Heart left ventricle (tissue), 16 donors: ENCODE results near the gene SGIP1. TPM values are rescaled to one million over a fixed set of nuclear protein-coding genes. Genes with fewer than 3 reads are reported as not detected.

ENCODE experiments used
- ATAC-seq, 4 donors: fragments of 200-7000 bp; cut with Tn5 transposase; one replicate each; pipeline ENCODE4 v1.9.1; 2020 to 2022; ENCODE audit warnings: moderate library complexity in 4 of 4, mild to moderate bottlenecking in 3 of 4, moderate number of reproducible peaks in 1 of 4
- DNase-seq, 5 donors: peaks; one replicate each; pipeline ENCODE4 v3.0.0-alpha.2; 2020
- H3K27ac ChIP-seq, 12 donors: fragments of 200-600 bp; sonication (generic) in 4 of 12; one replicate each; pipeline versions ENCODE4 v1.5.0 to v1.8.0; 2016 to 2022; ENCODE audit warnings: mild to moderate bottlenecking in 2 of 12
- H3K27me3 ChIP-seq, 9 donors: fragments of 200-600 bp; sonication (generic) in 2 of 9; one replicate each; pipeline versions ENCODE4 v1.5.1 to v1.8.0; 2016 to 2022; ENCODE audit warnings: mild to moderate bottlenecking in 3 of 9
- H3K36me3 ChIP-seq, 9 donors: fragments of 200-600 bp; sonication (generic) in 2 of 9; one replicate each; pipeline versions ENCODE4 v1.5.0 to v1.8.0; 2018 to 2022; ENCODE audit warnings: mild to moderate bottlenecking in 2 of 9
- H3K4me1 ChIP-seq, 12 donors: fragments of 200-600 bp; sonication (generic) in 4 of 12; one replicate each; pipeline versions ENCODE4 v1.5.0 to v1.8.0; 2016 to 2022; ENCODE audit warnings: mild to moderate bottlenecking in 3 of 12
- H3K4me3 ChIP-seq, 12 donors: fragments of 200-600 bp; sonication (generic) in 4 of 12; one replicate each; pipeline versions ENCODE4 v1.5.0 to v1.8.0; 2017 to 2022; ENCODE audit warnings: mild to moderate bottlenecking in 9 of 12, moderate library complexity in 4 of 12
- H3K9me3 ChIP-seq, 12 donors: fragments of 200-600 bp; sonication (generic) in 4 of 12; one replicate each; pipeline versions ENCODE4 v1.5.0 to v1.8.0; 2016 to 2022; ENCODE audit warnings: mild to moderate bottlenecking in 1 of 12
- POLR2A ChIP-seq, 2 donors: fragments of 450-650 bp; IDR thresholded peaks; one replicate each; pipeline ENCODE4 v1.6.1; 2017; ENCODE audit warnings: antibody characterized with exemption in 2 of 2, mild to moderate bottlenecking in 2 of 2, moderate library complexity in 2 of 2
- whole genome bisulfite sequencing, 4 donors: extraction: QIAGEN DNeasy Blood & Tissue Kit in 2 of 4; methylation state at CpG; one replicate each; pipeline versions ENCODE4 v1.1.5 to v1.1.7; 2013 to 2018; 5-methylcytosine and 5-hydroxymethylcytosine counted together
- intact Hi-C, 10 donors: fragments of 100-400 bp; cut with DNase I; formaldehyde crosslinking; loops; one replicate each; pipeline versions ENCODE4 v1.11.1 to v1.14.2; 2022
- polyA plus RNA-seq, 2 donors: library from polyadenylated mRNA; stranded (reverse); fragments of 200-250 nt; gene quantifications; one replicate each; pipeline ENCODE4 v1.2.3, GENCODE V29; 2013
- total RNA-seq, 9 donors: library from RNA; depleted of rRNA in 2 of 9; stranded (reverse); fragments of >200 nt in 2 of 9; fragmentation: NEBNext Ultra II Directional in 3 of 9; extraction: Animal tissue kit (Norgen Biotek cat#: 25700) in 3 of 9; gene quantifications; one replicate each; pipeline versions ENCODE4 v1.1.0 to v1.2.4, GENCODE V29; 2016 to 2023
- TF ChIP-seq, protein P1 (sequence below), 12 donors: fragments of 200-600 bp; sonication (generic) in 4 of 12; IDR thresholded peaks; one replicate each; pipeline versions ENCODE4 v1.5.0 to v1.8.0; 2018 to 2022; ENCODE audit warnings: antibody characterized with exemption in 12 of 12, mild to moderate bottlenecking in 5 of 12
- donor health status: ischemic (EF 13 %, LVEDD 7.1; RV severe dilation, severe dysfunction).
- donor health status: healthy with polysubstance abuse.
- donor health status: DM: no; HTN: yes; CAD: no.
- donor health status: DM: no; HTN: no; CAD: no.
- donor health status: ischemic (EF 25% LVEDD 6.9; RV normal size, moderate dysfunction).
- donor health status: ischemic (EF 25% LVEDD 5.7; RV mildly dilated, moderate dysfunction).
- donor health status: healthy.
- donor health status: DM: yes; HTN: yes; CAD: no.
- donor health status: ischemic (EF 35%, LVEDD 5.7; RV mildly dilated, moderate dysfunction).
- donor health status: nonischemic (EF 11% LVEDD 7.7; RV severe dilation, severe dysfunction).
- donor health status: DM: yes; HTN: yes; CAD: no.
- donor health status: PGD.
- donor health status: ischemic (EF 29% LVEDD 5.4; RV normal size, mild dysfunction).
- donor health status: nonischemic (EF 23%, LVEDD 6.1; RV moderate dilation, normal function).

SGIP1 gene
- total and polyA plus RNA-seq, 11 donors: 2.1 to 17.3 (median 5.0) TPM

DNA sequence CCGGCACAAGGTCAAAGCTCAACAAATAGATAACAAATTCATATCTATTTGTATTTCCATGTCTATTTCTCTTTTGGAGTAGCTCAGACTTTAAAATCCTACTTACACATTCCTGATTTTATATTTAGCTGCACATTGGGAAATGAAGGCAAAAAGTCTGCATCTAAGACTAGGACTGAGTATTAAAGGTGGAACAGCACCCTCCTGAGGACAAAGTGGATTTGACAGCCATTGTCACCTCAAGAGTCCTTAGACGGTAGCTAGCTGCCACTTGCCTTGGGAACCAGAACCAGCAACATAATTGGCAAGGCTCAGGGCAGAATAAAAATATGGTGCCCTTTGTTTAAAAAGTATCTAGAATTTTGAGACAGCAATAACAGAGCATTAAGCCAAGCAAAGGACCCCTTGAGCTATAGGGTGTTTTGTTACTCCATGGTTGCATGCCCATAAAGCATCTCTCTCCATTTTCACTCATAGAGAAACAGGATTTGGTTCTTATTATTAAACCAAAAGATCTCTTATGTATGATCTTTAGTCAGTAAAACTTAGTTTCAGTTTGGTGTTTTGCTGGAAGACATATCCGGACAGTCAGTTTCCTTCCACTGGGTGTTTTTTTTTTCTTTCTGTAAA, 30.0 kb upstream of the SGIP1 start:
- TF ChIP-seq, protein P1, sequence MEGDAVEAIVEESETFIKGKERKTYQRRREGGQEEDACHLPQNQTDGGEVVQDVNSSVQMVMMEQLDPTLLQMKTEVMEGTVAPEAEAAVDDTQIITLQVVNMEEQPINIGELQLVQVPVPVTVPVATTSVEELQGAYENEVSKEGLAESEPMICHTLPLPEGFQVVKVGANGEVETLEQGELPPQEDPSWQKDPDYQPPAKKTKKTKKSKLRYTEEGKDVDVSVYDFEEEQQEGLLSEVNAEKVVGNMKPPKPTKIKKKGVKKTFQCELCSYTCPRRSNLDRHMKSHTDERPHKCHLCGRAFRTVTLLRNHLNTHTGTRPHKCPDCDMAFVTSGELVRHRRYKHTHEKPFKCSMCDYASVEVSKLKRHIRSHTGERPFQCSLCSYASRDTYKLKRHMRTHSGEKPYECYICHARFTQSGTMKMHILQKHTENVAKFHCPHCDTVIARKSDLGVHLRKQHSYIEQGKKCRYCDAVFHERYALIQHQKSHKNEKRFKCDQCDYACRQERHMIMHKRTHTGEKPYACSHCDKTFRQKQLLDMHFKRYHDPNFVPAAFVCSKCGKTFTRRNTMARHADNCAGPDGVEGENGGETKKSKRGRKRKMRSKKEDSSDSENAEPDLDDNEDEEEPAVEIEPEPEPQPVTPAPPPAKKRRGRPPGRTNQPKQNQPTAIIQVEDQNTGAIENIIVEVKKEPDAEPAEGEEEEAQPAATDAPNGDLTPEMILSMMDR (IDR thresholded peaks at IDR 0.05): peak; percentile 47 to 78 (median 67)
- no peak for TF ChIP-seq POLR2A (IDR thresholded peaks at IDR 0.05)
- ATAC-seq (peak; percentile 81 to 89 (median 86)), DNase-seq (peak in 3 of 5 donors; percentile 39 to 48 (median 39))
- Histone ChIP-seq H3K27me3 (no peaks in the 10 kb centered on the region), H3K4me3 (no peak overlapping the region), H3K27ac (no peak overlapping the region), H3K36me3 (no peaks in the 10 kb centered on the region), H3K9me3 (no peaks in the 10 kb centered on the region), H3K4me1 (peaks cover 0 to 14% (median 0%) of the 10 kb centered on the region in 12 donors)
- intact Hi-C loops: loop anchor here in 9 of 10 donors (2.0 to 10.0 kb wide), 11 partner anchors 49 to 539 kb away; no protein-coding TSS in a partner anchor
- 35 to 46% (median 43%) methylated on average over 3 of the region's 3 CpGs for WGBS, 4 donors

DNA sequence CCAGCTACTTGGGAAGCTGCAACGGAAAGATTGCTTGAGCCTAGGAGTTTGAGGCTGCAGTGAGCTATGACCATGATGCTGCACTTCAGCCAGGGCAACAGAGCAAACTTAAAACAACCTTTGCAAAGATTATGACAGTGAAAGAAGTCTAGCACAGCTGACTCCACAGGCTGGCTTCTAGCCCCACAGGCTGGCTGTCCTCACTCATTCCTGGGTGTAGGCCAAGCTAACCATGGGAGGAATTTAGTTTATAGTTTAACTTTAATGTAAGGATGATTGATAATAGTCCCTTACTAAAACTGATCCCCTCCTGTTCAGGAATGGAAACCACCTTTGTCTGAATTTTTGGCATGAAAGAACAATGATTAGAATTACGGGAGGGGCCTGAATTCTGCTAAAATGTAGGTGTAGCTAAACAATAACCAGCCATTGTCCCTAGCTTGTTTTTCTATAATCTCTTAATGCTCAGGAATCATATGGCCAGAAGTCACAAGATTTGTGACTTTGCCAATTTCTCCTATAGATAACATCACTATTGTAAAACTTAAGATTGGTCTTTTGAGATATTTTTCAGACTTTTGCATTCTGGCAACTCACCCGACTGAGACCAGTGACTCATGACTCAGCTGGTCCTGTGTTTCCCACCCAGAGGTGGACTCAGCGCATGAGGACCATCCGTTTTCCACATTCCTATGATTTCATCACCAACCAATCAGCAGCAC, 28.1 kb upstream of the SGIP1 start:
- H3K27me3 ChIP-seq: no peaks in the 10 kb centered on the region
- WGBS, 4 donors: 69 to 77% (median 74%) methylated on average over 5 of the region's 5 CpGs
- no peaks in the 10 kb centered on the region for H3K36me3 ChIP-seq
- no peaks in the 10 kb centered on the region for H3K9me3 ChIP-seq
- intact Hi-C loops: loop anchor here in 6 of 10 donors (2.0 to 10.0 kb wide), 8 partner anchors 51 to 549 kb away; no protein-coding TSS in a partner anchor
- no peak overlapping the region for H3K4me3 ChIP-seq
- H3K27ac ChIP-seq: no peak overlapping the region
- TF ChIP-seq, protein P1 (IDR thresholded peaks at IDR 0.05): no peak
- no peak for TF ChIP-seq POLR2A (IDR thresholded peaks at IDR 0.05)
- peaks cover 0 to 14% (median 0%) of the 10 kb centered on the region in 12 donors for H3K4me1 ChIP-seq
- peak in 1 of 5 donors; percentile 23 for DNase-seq
- peak in 2 of 4 donors; percentile 61 to 78 for ATAC-seq

DNA sequence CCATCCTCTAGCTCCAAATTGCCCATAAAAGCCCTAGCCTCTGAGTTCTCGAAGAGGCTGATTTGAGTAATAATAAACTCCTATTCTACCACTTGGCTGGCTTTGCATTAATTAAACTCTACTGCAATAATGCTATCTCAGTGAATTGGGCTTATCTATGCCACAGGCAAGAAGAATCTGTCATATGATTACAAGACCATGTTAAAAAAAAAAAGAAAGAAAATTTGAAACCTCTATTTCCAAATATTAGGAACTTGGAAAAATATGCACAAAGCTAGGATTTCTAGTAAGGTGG, 27.6 kb upstream of the SGIP1 start:
- Histone ChIP-seq H3K27ac (no peak overlapping the region), H3K4me1 (peaks cover 0 to 14% (median 0%) of the 10 kb centered on the region in 12 donors), H3K9me3 (no peaks in the 10 kb centered on the region), H3K4me3 (no peak overlapping the region), H3K27me3 (no peaks in the 10 kb centered on the region), H3K36me3 (no peaks in the 10 kb centered on the region)
- ATAC-seq (no peak), DNase-seq (no peak)
- intact Hi-C loops: loop anchor here in 4 of 10 donors (5.0 to 10.0 kb wide), 5 partner anchors 52 to 549 kb away; no protein-coding TSS in a partner anchor
- 81 to 95% (median 85%) methylated on average over 1 of the region's 1 CpG for WGBS, 4 donors
- TF ChIP-seq POLR2A (IDR thresholded peaks at IDR 0.05): no peak
- TF ChIP-seq, protein P1 (IDR thresholded peaks at IDR 0.05): no peak

DNA sequence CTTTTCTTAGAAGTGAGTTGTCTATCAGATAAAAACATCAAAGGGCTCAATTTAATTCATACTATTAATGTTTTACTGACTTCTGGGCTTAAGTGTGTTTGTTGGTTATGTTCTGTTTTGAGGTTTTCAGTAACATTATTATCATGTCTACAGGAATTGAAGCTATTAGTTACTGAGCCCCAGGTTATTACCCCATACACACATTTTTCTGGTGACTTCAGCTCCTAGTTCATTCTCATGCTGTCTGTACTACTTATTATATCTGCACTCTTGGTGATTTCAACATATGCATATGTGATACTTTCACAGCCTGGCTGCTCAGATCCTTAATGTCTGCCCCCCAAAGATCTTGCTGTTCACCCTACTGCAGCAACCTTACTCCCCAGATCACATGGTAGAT, 27.0 kb upstream of the SGIP1 start:
- no peak for DNase-seq
- no peak for ATAC-seq
- TF ChIP-seq, protein P1 (IDR thresholded peaks at IDR 0.05): no peak
- TF ChIP-seq POLR2A (IDR thresholded peaks at IDR 0.05): no peak
- intact Hi-C loops: loop anchor here in 4 of 10 donors (5.0 to 10.0 kb wide), 5 partner anchors 52 to 550 kb away; no protein-coding TSS in a partner anchor
- Histone ChIP-seq H3K36me3 (no peaks in the 10 kb centered on the region), H3K9me3 (no peaks in the 10 kb centered on the region), H3K27ac (no peak overlapping the region), H3K4me1 (peaks cover 0 to 14% (median 0%) of the 10 kb centered on the region in 12 donors), H3K4me3 (no peak overlapping the region), H3K27me3 (no peaks in the 10 kb centered on the region)
